SU-DHL-6 (cell line): ENCODE results near the gene PREX1.

Experiments
- EZH2phosphoT487 ChIP-seq: fragments of 200-600 bp; sonication (generic), shearing (Covaris generic); conservative IDR thresholded peaks from 2 replicates; pipeline ENCODE4 v1.6.1; 2018; ENCODE audit warnings: mild to moderate bottlenecking, antibody characterized with exemption, low read length, moderate library complexity, mixed read lengths
- TF ChIP-seq, protein P1 (sequence below): fragments of 200-600 bp; sonication (generic); IDR thresholded peaks from one replicate; pipeline ENCODE4 v1.5.1; 2017; ENCODE audit warnings: antibody characterized with exemption, mild to moderate bottlenecking, low read length, moderate library complexity; ENCODE audit not compliant: insufficient read depth, poor library complexity, severe bottlenecking

- TF ChIP-seq, protein P1, sequence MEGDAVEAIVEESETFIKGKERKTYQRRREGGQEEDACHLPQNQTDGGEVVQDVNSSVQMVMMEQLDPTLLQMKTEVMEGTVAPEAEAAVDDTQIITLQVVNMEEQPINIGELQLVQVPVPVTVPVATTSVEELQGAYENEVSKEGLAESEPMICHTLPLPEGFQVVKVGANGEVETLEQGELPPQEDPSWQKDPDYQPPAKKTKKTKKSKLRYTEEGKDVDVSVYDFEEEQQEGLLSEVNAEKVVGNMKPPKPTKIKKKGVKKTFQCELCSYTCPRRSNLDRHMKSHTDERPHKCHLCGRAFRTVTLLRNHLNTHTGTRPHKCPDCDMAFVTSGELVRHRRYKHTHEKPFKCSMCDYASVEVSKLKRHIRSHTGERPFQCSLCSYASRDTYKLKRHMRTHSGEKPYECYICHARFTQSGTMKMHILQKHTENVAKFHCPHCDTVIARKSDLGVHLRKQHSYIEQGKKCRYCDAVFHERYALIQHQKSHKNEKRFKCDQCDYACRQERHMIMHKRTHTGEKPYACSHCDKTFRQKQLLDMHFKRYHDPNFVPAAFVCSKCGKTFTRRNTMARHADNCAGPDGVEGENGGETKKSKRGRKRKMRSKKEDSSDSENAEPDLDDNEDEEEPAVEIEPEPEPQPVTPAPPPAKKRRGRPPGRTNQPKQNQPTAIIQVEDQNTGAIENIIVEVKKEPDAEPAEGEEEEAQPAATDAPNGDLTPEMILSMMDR = no peak
- TF ChIP-seq EZH2phosphoT487 = no peak
Observed at GRCh38 chr20:48708630-48709029, 119.2 kb downstream of the PREX1 start.
